GM23338 (cell line): ENCODE measurements around the gene EPC1. TPM values are rescaled to one million over a fixed set of nuclear protein-coding genes. Genes with fewer than 3 reads are reported as not detected.

Experiments
- ATAC-seq: fragments of 200-7000 bp; cut with Tn5 transposase; 3 replicates; pipeline ENCODE4 v1.9.1; 2020
- DNase-seq: peaks from one replicate; pipeline ENCODE4 v3.0.0-alpha.2; 2015; ENCODE audit warnings: low spot score
- H2AFZ ChIP-seq: fragments of 200-600 bp; sonication (generic); 2 replicates; pipeline ENCODE4 v1.8.0; 2016; ENCODE audit warnings: antibody characterized with exemption, mild to moderate bottlenecking, moderate library complexity
- H3F3A ChIP-seq: fragments of 200-600 bp; sonication (generic); replicated peaks from 2 replicates; pipeline ENCODE4 v1.8.0; 2017; ENCODE audit warnings: antibody characterized with exemption, mixed run types, low read depth
- H3K27ac ChIP-seq: fragments of 200-600 bp; sonication (generic); 2 replicates; pipeline ENCODE4 v1.6.1; 2016; ENCODE audit warnings: low read depth
- H3K27me3 ChIP-seq: fragments of 200-600 bp; sonication (generic); 2 replicates; pipeline ENCODE4 v1.8.0; 2016; ENCODE audit warnings: mild to moderate bottlenecking, mixed run types, moderate library complexity; ENCODE audit not compliant: insufficient read depth
- H3K36me3 ChIP-seq: fragments of 200-600 bp; sonication (generic); 2 replicates; pipeline ENCODE4 v1.8.0; 2016; ENCODE audit warnings: mild to moderate bottlenecking; ENCODE audit not compliant: insufficient read depth
- H3K4me1 ChIP-seq: fragments of 200-600 bp; sonication (generic); 2 replicates; pipeline ENCODE4 v1.8.0; 2016; ENCODE audit warnings: mild to moderate bottlenecking, moderate library complexity; ENCODE audit not compliant: insufficient read depth
- H3K4me2 ChIP-seq: fragments of 200-600 bp; sonication (generic); 2 replicates; pipeline ENCODE4 v1.7.1; 2017; ENCODE audit warnings: mixed run types
- H3K4me3 ChIP-seq: fragments of 200-600 bp; sonication (generic); 2 replicates; pipeline ENCODE4 v1.6.1; 2016; ENCODE audit warnings: mixed run types
- H3K79me2 ChIP-seq: fragments of 200-600 bp; sonication (generic); replicated peaks from 2 replicates; pipeline ENCODE4 v1.8.0; 2017; ENCODE audit warnings: mild to moderate bottlenecking; ENCODE audit not compliant: insufficient read depth
- H3K9me2 ChIP-seq: fragments of 200-600 bp; sonication (generic); 2 replicates; pipeline ENCODE4 v1.8.0; 2017; ENCODE audit not compliant: insufficient read depth
- H4K20me1 ChIP-seq: fragments of 200-600 bp; sonication (generic); replicated peaks from 2 replicates; pipeline ENCODE4 v1.8.0; 2017; ENCODE audit warnings: mild to moderate bottlenecking; ENCODE audit not compliant: insufficient read depth
- H3K27ac Mint-ChIP-seq: 2 replicates; pipeline ENCODE4 v1.8.0; 2020; ENCODE audit warnings: inconsistent platforms, mild to moderate bottlenecking, moderate library complexity, mixed read lengths
- H3K27me3 Mint-ChIP-seq: 3 replicates; pipeline ENCODE4 v1.8.0; 2022; ENCODE audit warnings: low read depth, mild to moderate bottlenecking, moderate library complexity, mixed read lengths, inconsistent platforms; ENCODE audit not compliant: insufficient read depth, poor library complexity
- H3K36me3 Mint-ChIP-seq: 3 replicates; pipeline ENCODE4 v1.8.0; 2021; ENCODE audit warnings: low read depth, mild to moderate bottlenecking, inconsistent platforms, moderate library complexity, mixed read lengths
- H3K4me1 Mint-ChIP-seq: 3 replicates; pipeline ENCODE4 v1.8.0; 2020; ENCODE audit warnings: mild to moderate bottlenecking, inconsistent platforms, mixed read lengths
- H3K4me3 Mint-ChIP-seq: 3 replicates; pipeline ENCODE4 v1.8.0; 2021; ENCODE audit warnings: moderate library complexity, mild to moderate bottlenecking, inconsistent platforms, mixed read lengths
- H3K9me3 Mint-ChIP-seq: 3 replicates; pipeline ENCODE4 v1.8.0; 2020; ENCODE audit warnings: moderate library complexity, mild to moderate bottlenecking, inconsistent platforms, mixed read lengths
- CREB1 ChIP-seq: fragments of 250-450 bp; sonication (Bioruptor Pico); IDR thresholded peaks from 2 replicates; pipeline ENCODE4 v1.5.0; 2020; ENCODE audit warnings: low read depth, mild to moderate bottlenecking, moderate library complexity
- EZH2 ChIP-seq: fragments of 200-600 bp; sonication (generic); IDR thresholded peaks from one replicate; pipeline ENCODE4 v1.8.0; 2017; ENCODE audit warnings: antibody characterized with exemption, mild to moderate bottlenecking, low read depth; ENCODE audit not compliant: unreplicated experiment
- JUNB ChIP-seq: IDR thresholded peaks from one replicate; pipeline ENCODE4 v1.6.1; 2016; ENCODE audit warnings: antibody characterized with exemption; ENCODE audit not compliant: unreplicated experiment
- NANOG ChIP-seq: IDR thresholded peaks from 2 replicates; pipeline ENCODE4 v1.6.1; 2016; ENCODE audit warnings: antibody characterized with exemption, borderline replicate concordance
- STAT1 ChIP-seq: IDR thresholded peaks from one replicate; pipeline ENCODE4 v1.6.1; 2016; ENCODE audit warnings: antibody characterized with exemption; ENCODE audit not compliant: unreplicated experiment
- ZNF331 ChIP-seq: fragments of 250-450 bp; sonication (Bioruptor Pico); IDR thresholded peaks from 2 replicates; pipeline ENCODE4 v1.5.0; 2020; ENCODE audit warnings: low read depth, mild to moderate bottlenecking, moderate library complexity
- polyA plus RNA-seq: library from polyadenylated mRNA; unstranded; fragments of >200 nt; fragmentation: Nextera tagmentation; extraction: Ambion mirVana; gene quantifications from 2 replicates; pipeline ENCODE4 v1.2.1, GENCODE V29; 2016
- total RNA-seq: library from RNA; depleted of rRNA; stranded (reverse); fragments of >200 nt; shearing (Covaris generic); gene quantifications from 2 replicates; pipeline ENCODE4 v1.2.3, GENCODE V29; 2014
- TF ChIP-seq, protein P1 (sequence below): fragments of 250-450 bp; sonication (Bioruptor Pico); IDR thresholded peaks from 2 replicates; pipeline ENCODE4 v1.5.0; 2020; ENCODE audit warnings: mild to moderate bottlenecking, moderate library complexity
- TF ChIP-seq, protein P2 (sequence below), 2 experiments: fragments of 200-600 bp in 1 of 2; sonication (generic) in 1 of 2; conservative IDR thresholded peaks; 2 replicates each; pipeline versions ENCODE4 v1.5.1 to v1.6.1; 2016 to 2017; ENCODE audit warnings: antibody characterized with exemption in 2 of 2, low read depth in 2 of 2, mild to moderate bottlenecking in 2 of 2, moderate library complexity in 1 of 2
- TF ChIP-seq, protein P3 (sequence below): IDR thresholded peaks from one replicate; pipeline ENCODE4 v1.6.1; 2018; ENCODE audit warnings: antibody characterized with exemption; ENCODE audit not compliant: unreplicated experiment
- TF ChIP-seq, protein P4 (sequence below): IDR thresholded peaks from 2 replicates; pipeline ENCODE4 v1.6.1; 2016; ENCODE audit warnings: antibody characterized with exemption

EPC1 gene
- total and polyA plus RNA-seq, 2 experiments from 2014 or later: 24.1 to 25.9 TPM

DNA sequence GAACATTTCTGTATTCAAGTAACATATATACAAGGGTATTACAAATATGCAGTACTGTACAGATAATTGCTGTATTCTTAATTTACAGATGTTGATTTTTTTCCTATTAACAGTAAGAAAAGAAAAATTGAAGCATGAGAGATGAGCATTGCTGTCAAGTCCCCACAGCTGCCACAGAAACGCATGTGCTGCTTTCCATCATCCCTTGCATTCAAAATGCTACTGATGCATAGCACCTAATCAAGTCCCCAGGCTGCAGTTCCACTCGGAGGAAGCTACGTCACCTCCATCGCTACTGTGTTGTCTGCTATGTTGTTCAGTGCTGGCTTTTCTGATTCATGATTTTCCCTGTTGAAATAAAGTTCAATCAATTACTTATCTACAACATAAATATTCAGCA lies 78.2 kb downstream of the EPC1 start:
- no peak overlapping the region for H2AFZ ChIP-seq
- H4K20me1 ChIP-seq: no peaks in the 10 kb centered on the region
- H3K9me2 ChIP-seq: no peaks in the 10 kb centered on the region
- no peaks in the 10 kb centered on the region for H3K27me3 ChIP-seq
- H3K4me1 ChIP-seq: peaks cover 24% of the 10 kb centered on the region
- Mint-ChIP-seq H3K36me3 (peaks cover 48% of the 10 kb centered on the region), H3K4me3 (no peak overlapping the region), H3K27me3 (peaks cover 6% of the 10 kb centered on the region), H3K9me3 (no peaks in the 10 kb centered on the region), H3K4me1 (peaks cover 38% of the 10 kb centered on the region), H3K27ac (no peak overlapping the region)
- H3K27ac ChIP-seq: no peak overlapping the region
- H3K36me3 ChIP-seq: peaks cover 19% of the 10 kb centered on the region
- H3K79me2 ChIP-seq: no peaks in the 10 kb centered on the region
- DNase-seq (no peak), ATAC-seq (no peak)
- TF ChIP-seq, protein P1, sequence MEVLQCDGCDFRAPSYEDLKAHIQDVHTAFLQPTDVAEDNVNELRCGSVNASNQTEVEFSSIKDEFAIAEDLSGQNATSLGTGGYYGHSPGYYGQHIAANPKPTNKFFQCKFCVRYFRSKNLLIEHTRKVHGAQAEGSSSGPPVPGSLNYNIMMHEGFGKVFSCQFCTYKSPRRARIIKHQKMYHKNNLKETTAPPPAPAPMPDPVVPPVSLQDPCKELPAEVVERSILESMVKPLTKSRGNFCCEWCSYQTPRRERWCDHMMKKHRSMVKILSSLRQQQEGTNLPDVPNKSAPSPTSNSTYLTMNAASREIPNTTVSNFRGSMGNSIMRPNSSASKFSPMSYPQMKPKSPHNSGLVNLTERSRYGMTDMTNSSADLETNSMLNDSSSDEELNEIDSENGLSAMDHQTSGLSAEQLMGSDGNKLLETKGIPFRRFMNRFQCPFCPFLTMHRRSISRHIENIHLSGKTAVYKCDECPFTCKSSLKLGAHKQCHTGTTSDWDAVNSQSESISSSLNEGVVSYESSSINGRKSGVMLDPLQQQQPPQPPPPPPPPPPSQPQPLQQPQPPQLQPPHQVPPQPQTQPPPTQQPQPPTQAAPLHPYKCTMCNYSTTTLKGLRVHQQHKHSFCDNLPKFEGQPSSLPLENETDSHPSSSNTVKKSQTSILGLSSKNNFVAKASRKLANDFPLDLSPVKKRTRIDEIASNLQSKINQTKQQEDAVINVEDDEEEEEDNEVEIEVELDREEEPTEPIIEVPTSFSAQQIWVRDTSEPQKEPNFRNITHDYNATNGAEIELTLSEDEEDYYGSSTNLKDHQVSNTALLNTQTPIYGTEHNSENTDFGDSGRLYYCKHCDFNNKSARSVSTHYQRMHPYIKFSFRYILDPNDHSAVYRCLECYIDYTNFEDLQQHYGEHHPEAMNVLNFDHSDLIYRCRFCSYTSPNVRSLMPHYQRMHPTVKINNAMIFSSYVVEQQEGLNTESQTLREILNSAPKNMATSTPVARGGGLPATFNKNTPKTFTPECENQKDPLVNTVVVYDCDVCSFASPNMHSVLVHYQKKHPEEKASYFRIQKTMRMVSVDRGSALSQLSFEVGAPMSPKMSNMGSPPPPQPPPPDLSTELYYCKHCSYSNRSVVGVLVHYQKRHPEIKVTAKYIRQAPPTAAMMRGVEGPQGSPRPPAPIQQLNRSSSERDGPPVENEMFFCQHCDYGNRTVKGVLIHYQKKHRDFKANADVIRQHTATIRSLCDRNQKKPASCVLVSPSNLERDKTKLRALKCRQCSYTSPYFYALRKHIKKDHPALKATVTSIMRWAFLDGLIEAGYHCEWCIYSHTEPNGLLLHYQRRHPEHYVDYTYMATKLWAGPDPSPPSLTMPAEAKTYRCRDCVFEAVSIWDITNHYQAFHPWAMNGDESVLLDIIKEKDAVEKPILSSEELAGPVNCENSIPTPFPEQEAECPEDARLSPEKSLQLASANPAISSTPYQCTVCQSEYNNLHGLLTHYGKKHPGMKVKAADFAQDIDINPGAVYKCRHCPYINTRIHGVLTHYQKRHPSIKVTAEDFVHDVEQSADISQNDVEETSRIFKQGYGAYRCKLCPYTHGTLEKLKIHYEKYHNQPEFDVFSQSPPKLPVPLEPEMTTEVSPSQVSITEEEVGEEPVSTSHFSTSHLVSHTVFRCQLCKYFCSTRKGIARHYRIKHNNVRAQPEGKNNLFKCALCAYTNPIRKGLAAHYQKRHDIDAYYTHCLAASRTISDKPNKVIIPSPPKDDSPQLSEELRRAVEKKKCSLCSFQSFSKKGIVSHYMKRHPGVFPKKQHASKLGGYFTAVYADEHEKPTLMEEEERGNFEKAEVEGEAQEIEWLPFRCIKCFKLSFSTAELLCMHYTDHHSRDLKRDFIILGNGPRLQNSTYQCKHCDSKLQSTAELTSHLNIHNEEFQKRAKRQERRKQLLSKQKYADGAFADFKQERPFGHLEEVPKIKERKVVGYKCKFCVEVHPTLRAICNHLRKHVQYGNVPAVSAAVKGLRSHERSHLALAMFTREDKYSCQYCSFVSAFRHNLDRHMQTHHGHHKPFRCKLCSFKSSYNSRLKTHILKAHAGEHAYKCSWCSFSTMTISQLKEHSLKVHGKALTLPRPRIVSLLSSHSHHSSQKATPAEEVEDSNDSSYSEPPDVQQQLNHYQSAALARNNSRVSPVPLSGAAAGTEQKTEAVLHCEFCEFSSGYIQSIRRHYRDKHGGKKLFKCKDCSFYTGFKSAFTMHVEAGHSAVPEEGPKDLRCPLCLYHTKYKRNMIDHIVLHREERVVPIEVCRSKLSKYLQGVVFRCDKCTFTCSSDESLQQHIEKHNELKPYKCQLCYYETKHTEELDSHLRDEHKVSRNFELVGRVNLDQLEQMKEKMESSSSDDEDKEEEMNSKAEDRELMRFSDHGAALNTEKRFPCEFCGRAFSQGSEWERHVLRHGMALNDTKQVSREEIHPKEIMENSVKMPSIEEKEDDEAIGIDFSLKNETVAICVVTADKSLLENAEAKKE (CRISPR knock-in tag): no peak
- TF ChIP-seq, protein P2, sequence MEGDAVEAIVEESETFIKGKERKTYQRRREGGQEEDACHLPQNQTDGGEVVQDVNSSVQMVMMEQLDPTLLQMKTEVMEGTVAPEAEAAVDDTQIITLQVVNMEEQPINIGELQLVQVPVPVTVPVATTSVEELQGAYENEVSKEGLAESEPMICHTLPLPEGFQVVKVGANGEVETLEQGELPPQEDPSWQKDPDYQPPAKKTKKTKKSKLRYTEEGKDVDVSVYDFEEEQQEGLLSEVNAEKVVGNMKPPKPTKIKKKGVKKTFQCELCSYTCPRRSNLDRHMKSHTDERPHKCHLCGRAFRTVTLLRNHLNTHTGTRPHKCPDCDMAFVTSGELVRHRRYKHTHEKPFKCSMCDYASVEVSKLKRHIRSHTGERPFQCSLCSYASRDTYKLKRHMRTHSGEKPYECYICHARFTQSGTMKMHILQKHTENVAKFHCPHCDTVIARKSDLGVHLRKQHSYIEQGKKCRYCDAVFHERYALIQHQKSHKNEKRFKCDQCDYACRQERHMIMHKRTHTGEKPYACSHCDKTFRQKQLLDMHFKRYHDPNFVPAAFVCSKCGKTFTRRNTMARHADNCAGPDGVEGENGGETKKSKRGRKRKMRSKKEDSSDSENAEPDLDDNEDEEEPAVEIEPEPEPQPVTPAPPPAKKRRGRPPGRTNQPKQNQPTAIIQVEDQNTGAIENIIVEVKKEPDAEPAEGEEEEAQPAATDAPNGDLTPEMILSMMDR (conservative IDR thresholded peaks at IDR 0.05; ENCODE audit: low read depth in 2 of 2): no peak
- TF ChIP-seq STAT1 (no peak), EZH2 (no peak), CREB1 (CRISPR knock-in tag) (no peak), JUNB (no peak), ZNF331 (CRISPR knock-in tag) (no peak), NANOG (no peak)
- TF ChIP-seq, protein P3, sequence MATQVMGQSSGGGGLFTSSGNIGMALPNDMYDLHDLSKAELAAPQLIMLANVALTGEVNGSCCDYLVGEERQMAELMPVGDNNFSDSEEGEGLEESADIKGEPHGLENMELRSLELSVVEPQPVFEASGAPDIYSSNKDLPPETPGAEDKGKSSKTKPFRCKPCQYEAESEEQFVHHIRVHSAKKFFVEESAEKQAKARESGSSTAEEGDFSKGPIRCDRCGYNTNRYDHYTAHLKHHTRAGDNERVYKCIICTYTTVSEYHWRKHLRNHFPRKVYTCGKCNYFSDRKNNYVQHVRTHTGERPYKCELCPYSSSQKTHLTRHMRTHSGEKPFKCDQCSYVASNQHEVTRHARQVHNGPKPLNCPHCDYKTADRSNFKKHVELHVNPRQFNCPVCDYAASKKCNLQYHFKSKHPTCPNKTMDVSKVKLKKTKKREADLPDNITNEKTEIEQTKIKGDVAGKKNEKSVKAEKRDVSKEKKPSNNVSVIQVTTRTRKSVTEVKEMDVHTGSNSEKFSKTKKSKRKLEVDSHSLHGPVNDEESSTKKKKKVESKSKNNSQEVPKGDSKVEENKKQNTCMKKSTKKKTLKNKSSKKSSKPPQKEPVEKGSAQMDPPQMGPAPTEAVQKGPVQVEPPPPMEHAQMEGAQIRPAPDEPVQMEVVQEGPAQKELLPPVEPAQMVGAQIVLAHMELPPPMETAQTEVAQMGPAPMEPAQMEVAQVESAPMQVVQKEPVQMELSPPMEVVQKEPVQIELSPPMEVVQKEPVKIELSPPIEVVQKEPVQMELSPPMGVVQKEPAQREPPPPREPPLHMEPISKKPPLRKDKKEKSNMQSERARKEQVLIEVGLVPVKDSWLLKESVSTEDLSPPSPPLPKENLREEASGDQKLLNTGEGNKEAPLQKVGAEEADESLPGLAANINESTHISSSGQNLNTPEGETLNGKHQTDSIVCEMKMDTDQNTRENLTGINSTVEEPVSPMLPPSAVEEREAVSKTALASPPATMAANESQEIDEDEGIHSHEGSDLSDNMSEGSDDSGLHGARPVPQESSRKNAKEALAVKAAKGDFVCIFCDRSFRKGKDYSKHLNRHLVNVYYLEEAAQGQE: no peak
- TF ChIP-seq, protein P4, sequence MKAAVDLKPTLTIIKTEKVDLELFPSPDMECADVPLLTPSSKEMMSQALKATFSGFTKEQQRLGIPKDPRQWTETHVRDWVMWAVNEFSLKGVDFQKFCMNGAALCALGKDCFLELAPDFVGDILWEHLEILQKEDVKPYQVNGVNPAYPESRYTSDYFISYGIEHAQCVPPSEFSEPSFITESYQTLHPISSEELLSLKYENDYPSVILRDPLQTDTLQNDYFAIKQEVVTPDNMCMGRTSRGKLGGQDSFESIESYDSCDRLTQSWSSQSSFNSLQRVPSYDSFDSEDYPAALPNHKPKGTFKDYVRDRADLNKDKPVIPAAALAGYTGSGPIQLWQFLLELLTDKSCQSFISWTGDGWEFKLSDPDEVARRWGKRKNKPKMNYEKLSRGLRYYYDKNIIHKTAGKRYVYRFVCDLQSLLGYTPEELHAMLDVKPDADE: no peak
- H3F3A ChIP-seq: no peaks in the 10 kb centered on the region
- H3K4me3 ChIP-seq: no peak overlapping the region
- no peak overlapping the region for H3K4me2 ChIP-seq
